SK-N-SH treated with all-trans-retinoic acid at 6 μM for 48 hours (cell line): Measurements from ENCODE around the gene LINS1.

Experiments
- ATAC-seq: fragments of 200-7000 bp; cut with Tn5 transposase; 3 replicates; pipeline ENCODE4 v1.9.1; 2020; ENCODE audit warnings: mild to moderate bottlenecking, moderate library complexity
- ARNTL ChIP-seq: fragments of 450-650 bp; formaldehyde crosslinking; IDR thresholded peaks from 2 replicates; pipeline ENCODE4 v1.5.0; 2020; ENCODE audit warnings: low read depth, mild to moderate bottlenecking, moderate library complexity, borderline replicate concordance
- BACH2 ChIP-seq: fragments of 250-450 bp; sonication (Bioruptor Pico); IDR thresholded peaks from 2 replicates; pipeline ENCODE4 v1.9.0; 2021; ENCODE audit warnings: mild to moderate bottlenecking, borderline replicate concordance
- CREB5 ChIP-seq: fragments of 250-450 bp; sonication (Bioruptor Pico); IDR thresholded peaks from 2 replicates; pipeline ENCODE4 v1.5.1; 2020; ENCODE audit warnings: low read depth, mild to moderate bottlenecking, moderate library complexity
- CSDC2 ChIP-seq: fragments of 250-450 bp; sonication (Bioruptor Pico); IDR thresholded peaks from 2 replicates; pipeline ENCODE4 v1.5.0; 2020; ENCODE audit warnings: mild to moderate bottlenecking, moderate library complexity
- CSRNP3 ChIP-seq: fragments of 250-450 bp; sonication (Bioruptor Pico); IDR thresholded peaks from 2 replicates; pipeline ENCODE4 v1.5.1; 2021; ENCODE audit warnings: mild to moderate bottlenecking, moderate library complexity
- ESRRG ChIP-seq: fragments of 250-450 bp; sonication (Bioruptor Pico); IDR thresholded peaks from 2 replicates; pipeline ENCODE4 v1.6.1; 2021; ENCODE audit warnings: mild to moderate bottlenecking
- ISL1 ChIP-seq: fragments of 250-450 bp; sonication (Bioruptor Pico); IDR thresholded peaks from 2 replicates; pipeline ENCODE4 v2.1.2; 2022; ENCODE audit warnings: mild to moderate bottlenecking, moderate library complexity
- OSR1 ChIP-seq: fragments of 250-450 bp; sonication (Bioruptor Pico); IDR thresholded peaks from 2 replicates; pipeline ENCODE4 v1.8.0; 2022; ENCODE audit warnings: moderate library complexity, mild to moderate bottlenecking, inconsistent platforms
- PATZ1 ChIP-seq: fragments of 250-450 bp; sonication (Bioruptor Pico); IDR thresholded peaks from 2 replicates; pipeline ENCODE4 v1.8.0; 2020; ENCODE audit warnings: mild to moderate bottlenecking, moderate library complexity, borderline replicate concordance
- POU6F1 ChIP-seq: fragments of 250-450 bp; sonication (Bioruptor Pico); IDR thresholded peaks from 2 replicates; pipeline ENCODE4 v1.8.0; 2021; ENCODE audit warnings: low read depth, mild to moderate bottlenecking, moderate library complexity, borderline replicate concordance
- PPARA ChIP-seq: fragments of 250-450 bp; sonication (Bioruptor Pico); IDR thresholded peaks from 2 replicates; pipeline ENCODE4 v1.5.0; 2020; ENCODE audit warnings: mild to moderate bottlenecking, borderline replicate concordance
- RARB ChIP-seq: fragments of 250-450 bp; sonication (Bioruptor Pico); IDR thresholded peaks from 2 replicates; pipeline ENCODE4 v1.8.0; 2021; ENCODE audit warnings: mild to moderate bottlenecking, moderate library complexity
- SNAI2 ChIP-seq: fragments of 250-450 bp; sonication (Bioruptor Pico); IDR thresholded peaks from 2 replicates; pipeline ENCODE4 v1.5.0; 2020; ENCODE audit warnings: mild to moderate bottlenecking, moderate library complexity
- TCF4 ChIP-seq: fragments of 250-450 bp; sonication (Bioruptor Pico); IDR thresholded peaks from 2 replicates; pipeline ENCODE4 v1.8.0; 2021; ENCODE audit warnings: mild to moderate bottlenecking, moderate library complexity, borderline replicate concordance
- TOX ChIP-seq: fragments of 250-450 bp; sonication (Bioruptor Pico); IDR thresholded peaks from 2 replicates; pipeline ENCODE4 v1.8.0; 2021; ENCODE audit warnings: mild to moderate bottlenecking, moderate library complexity, borderline replicate concordance
- TSHZ2 ChIP-seq: fragments of 250-450 bp; sonication (Bioruptor Pico); IDR thresholded peaks from 2 replicates; pipeline ENCODE4 v1.5.0; 2020; ENCODE audit warnings: mild to moderate bottlenecking, moderate library complexity
- ZC3H10 ChIP-seq: fragments of 250-450 bp; sonication (Bioruptor Pico); IDR thresholded peaks from 2 replicates; pipeline ENCODE4 v1.5.1; 2021; ENCODE audit warnings: mild to moderate bottlenecking, moderate library complexity
- ZFP3 ChIP-seq: fragments of 250-450 bp; sonication (Bioruptor Pico); IDR thresholded peaks from 2 replicates; pipeline ENCODE4 v1.5.0; 2020; ENCODE audit warnings: mild to moderate bottlenecking, moderate library complexity
- ZFP30 ChIP-seq: fragments of 450-650 bp; formaldehyde crosslinking; IDR thresholded peaks from 2 replicates; pipeline ENCODE4 v1.5.0; 2022; ENCODE audit warnings: mild to moderate bottlenecking, moderate library complexity
- ZNF565 ChIP-seq: fragments of 450-650 bp; formaldehyde crosslinking; conservative IDR thresholded peaks from 2 replicates; pipeline ENCODE4 v1.5.0; 2020; ENCODE audit warnings: low read depth, mild to moderate bottlenecking, moderate library complexity
- ZNF70 ChIP-seq: fragments of 450-650 bp; formaldehyde crosslinking; IDR thresholded peaks from 2 replicates; pipeline ENCODE4 v1.5.0; 2020; ENCODE audit warnings: mild to moderate bottlenecking, moderate library complexity

The LINS1 gene

GRCh38 chr15:100560323-100560722 lies 41.7 kb downstream of the LINS1 start:
- ATAC-seq = no peak
- TF ChIP-seq SNAI2 (CRISPR knock-in tag) (no peak), TOX (no peak), ARNTL (CRISPR knock-in tag) (no peak), ZFP30 (CRISPR knock-in tag) (no peak), TCF4 (CRISPR knock-in tag) (no peak), PPARA (CRISPR knock-in tag) (no peak), CREB5 (CRISPR knock-in tag) (no peak), OSR1 (CRISPR knock-in tag) (no peak), POU6F1 (CRISPR knock-in tag) (no peak), ZFP3 (CRISPR knock-in tag) (no peak), TSHZ2 (no peak), ESRRG (CRISPR knock-in tag) (no peak), BACH2 (no peak), ZNF565 (CRISPR knock-in tag) (no peak), ISL1 (CRISPR knock-in tag) (no peak), PATZ1 (CRISPR knock-in tag) (no peak)

GRCh38 chr15:100559330-100559729 lies 42.7 kb downstream of the LINS1 start:
- no peak for ATAC-seq
- TF ChIP-seq CSDC2 (no peak), ARNTL (CRISPR knock-in tag) (no peak), ZFP3 (CRISPR knock-in tag) (no peak), ZNF565 (CRISPR knock-in tag) (no peak), TCF4 (CRISPR knock-in tag) (no peak), ZFP30 (CRISPR knock-in tag) (no peak), TOX (no peak), ZNF70 (CRISPR knock-in tag) (no peak), OSR1 (CRISPR knock-in tag) (no peak), CSRNP3 (CRISPR knock-in tag) (no peak), TSHZ2 (no peak), ZC3H10 (CRISPR knock-in tag) (no peak), PATZ1 (CRISPR knock-in tag) (no peak), CREB5 (CRISPR knock-in tag) (no peak), ISL1 (CRISPR knock-in tag) (no peak), RARB (CRISPR knock-in tag) (no peak)
- TF ChIP-seq, all 23 proteins: peak for 0
